Stimulated activated CD8-positive, alpha-beta memory T cell treated with anti-CD3 and anti-CD28 coated beads, Interleukin-7, amount 100 ng/mL, for 1 hour (primary cell): ENCODE results near the gene VLDLR.

Experiments
- DNase-seq, 2 donors: peaks; one replicate each; pipeline ENCODE4 v3.0.0-alpha.2; 2020; ENCODE audit warnings: low read depth in 2 of 2

The VLDLR gene

DNA sequence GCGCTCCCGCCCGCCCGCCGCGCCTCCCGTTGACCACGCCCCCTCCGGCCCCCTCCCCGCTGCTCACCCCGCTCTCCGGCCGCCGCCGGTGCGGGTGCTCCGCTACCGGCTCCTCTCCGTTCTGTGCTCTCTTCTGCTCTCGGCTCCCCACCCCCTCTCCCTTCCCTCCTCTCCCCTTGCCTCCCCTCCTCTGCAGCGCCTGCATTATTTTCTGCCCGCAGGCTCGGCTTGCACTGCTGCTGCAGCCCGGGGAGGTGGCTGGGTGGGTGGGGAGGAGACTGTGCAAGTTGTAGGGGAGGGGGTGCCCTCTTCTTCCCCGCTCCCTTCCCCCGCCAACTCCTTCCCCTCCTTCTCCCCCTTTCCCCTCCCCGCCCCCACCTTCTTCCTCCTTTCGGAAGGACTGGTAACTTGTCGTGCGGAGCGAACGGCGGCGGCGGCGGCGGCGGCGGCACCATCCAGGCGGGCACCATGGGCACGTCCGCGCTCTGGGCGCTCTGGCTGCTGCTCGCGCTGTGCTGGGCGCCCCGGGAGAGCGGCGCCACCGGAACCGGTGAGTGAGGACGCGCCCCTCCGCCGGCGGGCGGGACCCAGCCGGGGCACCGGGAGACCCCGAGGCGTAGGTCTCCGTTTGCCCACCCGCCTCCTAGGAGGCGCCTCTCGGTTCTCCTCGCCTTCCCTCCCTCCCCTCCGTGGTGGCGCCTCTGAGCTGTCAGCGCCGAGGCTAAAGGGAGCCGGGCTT lies at the start of gene VLDLR:
VLDLR (plus strand) TSS at position 66 of the 739 bp plus-strand sequence; CDS start at position 469, 403 bp downstream.
- DNase-seq: no peak

- DNase-seq: no peak
These were observed 47.4 kb upstream of the VLDLR start for GRCh38 chr9:2574203-2574602.

DNA sequence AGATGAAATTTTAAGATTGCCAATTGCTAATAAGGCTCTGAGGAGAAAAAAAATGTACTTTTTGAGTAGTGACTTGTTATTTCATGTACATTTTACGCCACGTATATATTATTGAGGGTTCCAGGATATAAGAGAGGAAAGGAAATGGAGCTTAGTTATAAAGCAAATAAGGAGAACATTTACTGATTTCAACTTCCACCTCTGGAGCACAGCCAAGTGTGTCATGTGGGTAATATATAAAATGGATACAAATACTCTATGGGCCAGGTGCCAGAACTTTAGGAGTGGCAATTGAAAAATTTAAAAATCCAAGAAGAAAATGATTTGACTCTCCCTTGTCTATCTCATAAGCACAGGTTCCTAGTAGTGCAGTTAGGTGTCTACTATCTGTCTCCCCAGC lies 45.0 kb upstream of the VLDLR start:
- DNase-seq: no peak

DNA sequence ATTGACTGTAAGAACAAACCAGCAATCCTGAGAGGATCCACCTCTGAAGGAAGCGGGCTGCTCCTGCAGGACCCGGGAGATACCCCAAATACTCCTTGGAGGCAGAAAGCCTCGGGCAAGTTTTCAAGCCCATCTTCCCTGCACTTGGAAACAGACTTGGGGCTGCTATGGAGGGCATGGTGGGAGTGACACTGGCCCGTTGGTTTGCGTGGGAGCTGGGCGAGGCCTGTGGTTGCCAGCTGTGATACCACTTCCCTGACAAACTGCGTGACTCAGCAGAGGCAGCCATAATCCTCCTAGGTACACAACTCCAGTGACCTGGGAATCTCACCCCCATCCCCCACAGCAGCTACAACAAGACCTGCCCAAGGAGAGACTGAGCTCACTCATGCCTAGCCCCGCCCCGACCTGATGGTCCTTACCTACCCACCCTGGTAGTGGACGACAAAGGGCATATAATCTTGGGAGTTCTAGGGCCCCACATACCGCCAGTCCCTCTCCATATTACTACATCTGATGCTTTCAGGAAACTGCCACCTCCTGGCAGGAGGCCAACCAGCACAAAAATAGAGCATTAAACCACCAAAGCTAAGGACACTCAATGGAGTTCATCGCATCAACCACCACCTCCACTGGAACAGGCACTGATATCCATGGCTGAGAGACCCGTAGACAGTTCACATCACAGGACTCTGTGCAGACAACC lies 38.1 kb upstream of the VLDLR start:
- DNase-seq: no peak

DNA sequence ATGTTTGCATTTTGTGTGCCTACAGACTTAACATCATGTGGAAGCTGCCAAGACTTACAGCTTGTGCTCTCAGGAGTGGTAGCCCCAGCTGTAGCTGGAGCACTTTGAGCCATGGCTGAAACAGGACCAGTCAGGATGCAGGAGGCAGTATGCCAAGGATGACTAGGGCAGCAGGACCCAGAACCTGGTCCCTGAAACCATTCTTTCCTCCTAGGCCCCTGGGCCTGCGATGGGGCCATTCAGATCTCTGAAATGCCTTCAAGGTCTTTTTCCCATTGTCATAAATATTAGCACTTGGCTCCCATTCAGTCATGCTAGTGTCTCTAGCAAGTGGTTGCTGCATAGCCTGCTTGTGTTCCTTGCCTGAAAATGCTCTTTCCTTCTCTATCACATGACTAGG lies 29.6 kb upstream of the VLDLR start:
- no peak for DNase-seq

GRCh38 chr9:2593744-2594143 lies 27.8 kb upstream of the VLDLR start:
- no peak for DNase-seq

DNA sequence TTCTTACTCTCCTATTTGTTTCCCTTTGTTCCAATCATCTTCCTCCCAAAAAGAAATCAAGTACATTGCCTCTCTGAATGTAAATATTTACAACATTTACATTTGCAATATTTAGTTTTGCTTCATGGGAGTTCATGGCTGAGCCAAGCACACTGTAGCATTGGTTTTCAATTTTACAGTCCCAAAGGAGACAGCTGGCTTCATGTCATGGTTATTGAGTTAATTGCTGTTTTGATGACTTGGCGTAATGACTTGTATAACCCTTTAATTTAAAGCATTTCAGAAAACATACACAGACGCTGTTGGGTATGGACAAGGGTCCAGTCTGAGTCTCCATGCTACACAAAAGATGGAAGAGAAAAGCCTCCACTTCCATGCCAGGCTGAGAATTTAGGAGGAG lies 25.6 kb upstream of the VLDLR start:
- DNase-seq: no peak

DNA sequence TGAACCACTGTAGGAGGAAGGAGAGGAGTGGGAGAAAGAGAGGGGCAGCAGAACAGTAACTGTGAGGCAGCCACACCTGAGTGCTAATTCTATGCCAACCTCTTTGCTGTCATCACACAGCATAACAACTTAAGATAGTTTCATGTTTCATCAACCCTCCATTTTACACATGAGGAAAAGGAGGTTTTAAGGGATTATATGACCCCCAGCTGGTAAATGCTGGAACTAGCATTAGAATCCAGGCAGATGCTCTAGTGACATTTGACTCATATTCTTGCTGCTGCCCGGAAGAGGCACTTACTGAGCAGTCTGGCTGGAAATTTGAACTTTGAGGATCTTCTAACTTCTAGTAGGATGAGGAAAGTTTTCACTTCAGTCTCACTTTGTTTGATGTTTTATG lies 24.1 kb upstream of the VLDLR start:
- DNase-seq: no peak

GRCh38 chr9:2599896-2600295 lies 21.7 kb upstream of the VLDLR start:
- no peak for DNase-seq

GRCh38 chr9:2600307-2600706 lies 21.3 kb upstream of the VLDLR start:
- DNase-seq: no peak

- no peak for DNase-seq
These were observed 19.7 kb upstream of the VLDLR start for GRCh38 chr9:2601785-2602378.

GRCh38 chr9:2602704-2603116 lies 18.9 kb upstream of the VLDLR start:
- no peak for DNase-seq

DNA sequence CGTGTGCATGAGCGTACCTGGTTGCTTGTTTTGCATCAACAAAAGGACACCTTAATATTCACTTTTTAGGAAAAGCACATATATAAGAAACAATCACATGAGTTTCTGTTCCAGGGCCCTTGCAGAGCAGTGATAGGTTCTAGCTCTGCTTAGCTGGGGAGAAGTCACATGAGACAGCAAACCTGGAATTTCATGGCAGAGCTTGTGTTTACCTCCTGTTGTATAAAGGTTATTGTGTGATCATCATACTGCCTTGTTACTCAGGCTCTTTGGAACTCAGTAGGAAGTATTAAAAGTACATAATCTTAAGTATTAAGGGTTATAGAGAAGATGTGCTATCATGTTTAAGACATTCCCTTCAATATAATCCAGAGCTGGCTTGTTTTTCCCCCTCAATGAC lies 18.0 kb upstream of the VLDLR start:
- DNase-seq: no peak

DNA sequence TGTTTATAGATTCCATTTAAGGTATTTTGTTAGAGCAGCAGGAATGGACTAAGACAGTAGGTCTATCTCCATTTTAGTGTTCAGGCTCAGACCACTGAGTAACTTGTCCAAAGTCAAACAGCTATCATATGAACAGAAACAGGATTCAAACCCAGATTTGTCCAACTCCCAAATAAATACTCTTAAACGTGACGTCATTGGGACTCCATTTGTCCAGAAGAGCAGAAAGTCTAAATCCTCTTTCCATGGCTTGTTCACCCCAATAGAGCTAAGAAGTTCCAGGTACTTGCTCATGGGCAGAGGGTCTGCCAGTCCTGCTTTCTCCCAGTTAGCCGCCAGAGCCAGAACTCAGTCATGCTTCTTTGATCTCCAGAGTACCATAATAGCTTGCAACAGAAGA lies 16.3 kb upstream of the VLDLR start:
- no peak for DNase-seq

DNA sequence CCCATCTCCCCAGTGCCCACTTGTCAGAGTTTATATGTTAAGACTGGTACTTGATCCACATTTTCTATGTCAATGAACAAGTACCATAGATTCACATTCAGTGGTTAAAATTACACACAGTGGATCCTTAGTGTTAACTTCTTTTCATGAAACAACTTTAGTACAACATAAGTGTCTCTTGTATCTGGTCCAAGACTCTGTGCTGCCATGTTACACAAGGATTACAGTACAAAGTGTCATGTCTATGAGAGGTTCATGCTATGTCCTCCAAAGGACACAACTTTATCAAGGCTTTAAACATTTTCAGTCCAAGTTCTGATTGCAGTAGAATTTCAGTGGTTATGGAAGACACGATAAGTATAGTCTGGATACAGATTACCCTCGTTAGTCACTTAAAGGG lies 13.3 kb upstream of the VLDLR start:
- DNase-seq: no peak

- no peak for DNase-seq
These were observed 10.6 kb upstream of the VLDLR start for GRCh38 chr9:2610985-2611384.

- DNase-seq: no peak
These were observed 9.6 kb upstream of the VLDLR start for GRCh38 chr9:2611961-2612360.

DNA sequence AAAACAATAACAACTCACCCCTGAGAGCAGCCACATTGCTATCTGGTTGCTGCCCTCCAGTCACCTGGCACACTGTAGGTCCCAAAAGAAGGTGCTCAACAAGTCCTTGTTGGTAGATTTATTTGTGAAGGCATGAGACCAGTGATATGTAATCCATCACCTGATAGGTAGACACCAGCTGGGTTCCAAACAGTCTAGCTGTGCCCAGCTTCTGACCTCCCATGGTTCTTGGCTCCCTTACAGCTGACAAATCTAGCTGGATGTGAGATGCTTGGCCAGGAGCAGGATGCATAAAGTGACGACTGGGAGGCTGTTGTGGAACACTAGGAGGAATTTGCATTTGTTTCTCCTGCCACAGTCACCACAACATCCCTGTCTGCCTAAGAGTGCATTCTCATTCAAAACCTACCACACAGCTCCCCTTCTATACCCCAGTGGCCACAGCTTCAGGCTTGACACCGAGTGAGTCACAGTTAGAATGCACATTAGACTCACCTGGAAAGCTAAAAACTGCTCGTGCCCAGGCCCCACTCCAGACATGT lies 7.8 kb upstream of the VLDLR start:
- no peak for DNase-seq

- no peak for DNase-seq
These were observed 6.1 kb upstream of the VLDLR start for GRCh38 chr9:2615497-2615896.

DNA sequence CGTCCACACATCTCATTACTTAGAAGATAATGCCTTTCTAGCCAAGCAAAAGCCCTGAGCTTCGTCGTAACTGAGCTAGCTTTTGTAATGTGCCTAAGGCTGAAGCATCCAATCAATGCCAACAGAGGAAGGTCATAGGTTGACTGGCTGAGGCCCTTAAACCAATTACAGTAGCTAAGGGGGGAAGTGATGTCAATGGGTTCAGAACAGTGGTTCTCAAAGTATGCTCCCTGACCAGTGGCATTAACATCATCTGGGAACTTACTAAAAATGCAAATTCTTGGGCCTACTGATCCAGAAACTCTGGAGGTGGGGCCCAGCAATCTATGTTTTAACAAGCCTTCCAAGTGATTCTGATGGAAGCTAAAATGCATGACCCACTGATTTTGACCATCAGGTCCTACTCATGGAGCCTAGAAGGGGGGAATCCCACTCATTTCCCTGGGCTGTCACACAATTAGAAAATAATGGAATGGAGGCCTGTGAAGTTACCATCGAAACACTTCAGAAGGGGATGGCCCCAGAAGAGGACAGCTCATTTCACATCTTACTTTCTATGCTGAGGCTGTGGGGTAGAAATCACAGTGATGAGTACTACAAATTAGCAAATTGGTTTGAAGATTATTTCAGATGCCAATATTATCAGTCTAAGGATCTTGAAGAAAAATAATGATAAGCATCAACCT lies 4.8 kb upstream of the VLDLR start:
- no peak for DNase-seq

DNA sequence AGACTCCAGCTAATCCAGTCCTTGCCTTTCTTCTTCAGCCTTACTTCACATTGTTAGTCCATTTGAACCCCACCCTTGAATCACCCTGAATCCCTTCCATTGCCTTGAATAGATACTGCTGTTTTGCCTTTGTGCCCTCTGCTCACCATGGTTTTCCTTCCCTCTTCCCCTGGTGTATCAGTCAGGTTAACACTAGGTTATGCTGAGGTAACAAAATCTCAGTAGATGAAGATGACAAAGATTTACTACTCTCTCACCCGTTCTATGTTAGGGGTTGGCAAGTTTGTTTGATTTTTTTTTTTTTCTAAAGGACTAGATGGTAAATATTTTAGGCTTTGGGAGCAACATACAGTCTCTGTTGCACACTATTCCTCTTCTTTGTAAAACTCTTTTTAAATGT lies 3.3 kb upstream of the VLDLR start:
- no peak for DNase-seq
